Fibroblast of the aortic adventitia (primary cell): ENCODE data around the gene TPGS1. TPM values are rescaled to one million over a fixed set of nuclear protein-coding genes. Genes with fewer than 3 reads are reported as not detected.
A peak's percentile ranks its signal among the peaks of the same experiment; 100 is the strongest.

ENCODE experiments used
- DNase-seq: peaks from one replicate; pipeline ENCODE4 v3.0.0-alpha.2; 2010; ENCODE audit warnings: low read depth
- H3K4me3 ChIP-seq: 2 replicates; pipeline ENCODE4 v1.5.1; 2011; ENCODE audit warnings: low read depth, mild to moderate bottlenecking, control low read depth, low read length, moderate library complexity
- CTCF ChIP-seq: IDR thresholded peaks from 2 replicates; pipeline ENCODE4 v1.5.1; 2011; ENCODE audit warnings: mild to moderate bottlenecking, low read length, control low read depth, inconsistent platforms; ENCODE audit not compliant: insufficient read depth
- total RNA-seq: library from RNA; depleted of rRNA; stranded (reverse); fragments of >200 nt; gene quantifications from 2 replicates; pipeline ENCODE4 v1.2.3, GENCODE V29; 2012; ENCODE audit warnings: low replicate concordance

The TPGS1 gene
- total RNA-seq, 1 donor = 25.2 TPM

DNA sequence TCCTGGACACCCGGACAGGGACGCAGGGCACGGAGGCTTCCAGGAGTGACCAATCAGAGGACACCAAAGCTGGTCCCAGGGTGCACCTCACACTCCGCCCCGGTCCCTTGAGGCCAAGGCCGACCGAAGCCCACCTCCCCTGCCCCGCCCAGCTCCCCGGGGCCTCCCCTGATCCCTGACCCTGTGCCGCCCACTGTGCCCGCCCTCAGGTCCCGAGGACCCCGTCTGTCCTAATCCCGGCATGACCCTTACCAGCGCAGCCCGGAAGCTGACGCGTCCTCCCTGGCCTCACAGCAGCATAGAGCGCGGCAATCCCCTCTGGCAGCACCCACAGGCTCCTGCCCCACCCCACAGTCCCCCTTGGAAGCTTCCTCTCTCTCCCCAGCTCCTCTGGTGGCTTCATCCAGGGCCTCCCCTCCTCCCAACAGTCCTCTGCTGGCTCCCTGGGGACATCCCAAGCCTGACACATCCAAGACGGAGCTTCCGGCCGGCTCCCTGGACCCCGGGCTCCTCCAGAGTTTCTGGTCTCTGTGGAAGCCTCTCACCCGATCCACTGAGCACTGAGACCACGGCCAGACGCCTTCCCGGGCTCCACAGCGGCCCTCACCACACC, 16.9 kb downstream of the TPGS1 start:
- TF ChIP-seq CTCF = no peak
- H3K4me3 ChIP-seq = no peak overlapping the region
- no peak for DNase-seq

DNA sequence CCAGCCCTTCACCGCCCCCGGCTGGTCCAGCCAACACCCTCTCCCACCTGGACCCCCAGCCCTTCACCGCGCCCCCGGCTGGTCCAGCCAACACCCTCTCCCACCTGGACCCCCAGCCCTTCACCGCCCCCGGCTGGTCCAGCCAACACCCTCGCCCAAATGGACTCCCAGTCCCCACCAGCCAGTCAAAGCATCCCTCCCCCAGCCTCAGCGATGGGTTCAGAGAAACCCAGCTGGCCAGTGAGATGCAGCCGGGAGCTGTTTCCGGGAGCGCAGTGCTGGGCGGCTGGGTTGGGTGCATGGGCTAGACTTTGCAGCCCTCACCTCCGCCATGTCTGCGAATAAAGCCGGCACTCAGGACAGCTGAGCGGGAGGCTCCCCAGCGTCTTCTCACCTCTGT, 17.7 kb downstream of the TPGS1 start:
- TF ChIP-seq CTCF = no peak
- no peak overlapping the region for H3K4me3 ChIP-seq
- DNase-seq = no peak

DNA sequence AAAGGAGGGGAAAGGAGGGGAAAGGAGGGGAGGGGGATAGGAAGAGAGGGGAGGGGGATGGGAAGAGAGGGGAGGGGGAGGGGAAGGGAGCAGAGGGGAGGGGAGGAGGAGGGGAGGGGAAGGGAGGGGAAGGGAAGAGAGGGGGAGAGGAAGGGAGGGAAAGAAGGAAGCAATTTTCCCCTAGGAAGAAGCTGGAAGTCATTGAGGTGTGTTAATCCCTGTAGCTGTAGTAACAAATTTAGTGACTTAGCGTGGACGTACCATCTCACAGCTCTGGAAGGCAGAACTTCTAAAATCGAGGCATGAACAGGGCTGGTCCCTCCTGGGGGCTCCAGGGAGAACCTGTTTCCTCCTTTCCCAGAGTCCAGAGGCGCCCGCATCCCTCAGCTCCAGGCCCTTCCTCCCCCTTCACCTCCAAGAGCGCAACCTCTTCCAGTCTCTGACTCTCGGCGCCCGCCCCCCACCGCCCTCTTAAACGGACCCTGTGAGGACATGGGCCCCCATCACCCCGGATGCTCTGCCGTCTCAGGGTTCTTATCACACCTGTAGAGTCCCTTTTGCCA, 18.6 kb downstream of the TPGS1 start:
- no peak for TF ChIP-seq CTCF
- H3K4me3 ChIP-seq = no peak overlapping the region
- DNase-seq = no peak

GRCh38 chr19:530134-531008, 23.1 kb downstream of the TPGS1 start:
- H3K4me3 ChIP-seq = peak overlapping the region; percentile 77
- no peak for DNase-seq
- TF ChIP-seq CTCF = no peak

DNA sequence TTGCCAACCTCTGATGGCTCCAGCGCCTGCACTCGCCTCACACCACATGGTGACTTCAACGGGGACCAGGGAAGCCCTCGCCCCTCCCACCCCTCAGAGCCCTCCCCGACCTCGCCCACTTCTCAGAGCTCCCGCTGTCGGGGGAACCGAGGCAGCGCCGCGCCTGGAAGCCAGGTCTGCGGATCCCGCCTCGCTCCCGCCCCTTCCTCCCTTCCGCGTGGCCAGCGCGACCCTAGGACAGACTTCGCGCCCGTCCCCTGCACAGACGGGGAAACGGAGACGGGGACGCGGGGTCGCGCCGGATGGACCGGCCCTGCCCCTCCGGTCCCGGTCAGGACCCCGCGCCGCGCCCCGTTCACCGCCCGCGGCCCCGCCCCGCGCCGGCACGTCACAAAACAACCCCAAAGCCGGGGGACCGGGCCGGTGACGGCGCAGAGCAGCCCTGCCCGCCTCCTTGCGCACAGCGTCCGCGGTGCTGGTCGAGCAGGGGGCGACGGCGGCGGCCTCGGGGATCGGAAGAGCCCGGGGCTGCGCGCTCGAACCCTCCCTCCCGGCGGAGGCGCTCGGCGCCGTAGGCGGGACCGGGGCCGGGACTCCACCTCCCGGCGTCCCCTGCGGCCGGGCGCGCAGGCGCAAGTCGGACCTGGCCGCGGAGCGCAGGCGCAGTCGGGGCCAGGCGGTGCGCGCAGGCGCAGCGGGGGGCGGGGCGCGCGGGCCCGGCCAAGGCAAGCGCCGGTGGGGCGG, 23.9 kb downstream of the TPGS1 start:
- DNase-seq = peak; percentile 74
- TF ChIP-seq CTCF = no peak
- H3K4me3 ChIP-seq = peak overlapping the region; percentile 84

DNA sequence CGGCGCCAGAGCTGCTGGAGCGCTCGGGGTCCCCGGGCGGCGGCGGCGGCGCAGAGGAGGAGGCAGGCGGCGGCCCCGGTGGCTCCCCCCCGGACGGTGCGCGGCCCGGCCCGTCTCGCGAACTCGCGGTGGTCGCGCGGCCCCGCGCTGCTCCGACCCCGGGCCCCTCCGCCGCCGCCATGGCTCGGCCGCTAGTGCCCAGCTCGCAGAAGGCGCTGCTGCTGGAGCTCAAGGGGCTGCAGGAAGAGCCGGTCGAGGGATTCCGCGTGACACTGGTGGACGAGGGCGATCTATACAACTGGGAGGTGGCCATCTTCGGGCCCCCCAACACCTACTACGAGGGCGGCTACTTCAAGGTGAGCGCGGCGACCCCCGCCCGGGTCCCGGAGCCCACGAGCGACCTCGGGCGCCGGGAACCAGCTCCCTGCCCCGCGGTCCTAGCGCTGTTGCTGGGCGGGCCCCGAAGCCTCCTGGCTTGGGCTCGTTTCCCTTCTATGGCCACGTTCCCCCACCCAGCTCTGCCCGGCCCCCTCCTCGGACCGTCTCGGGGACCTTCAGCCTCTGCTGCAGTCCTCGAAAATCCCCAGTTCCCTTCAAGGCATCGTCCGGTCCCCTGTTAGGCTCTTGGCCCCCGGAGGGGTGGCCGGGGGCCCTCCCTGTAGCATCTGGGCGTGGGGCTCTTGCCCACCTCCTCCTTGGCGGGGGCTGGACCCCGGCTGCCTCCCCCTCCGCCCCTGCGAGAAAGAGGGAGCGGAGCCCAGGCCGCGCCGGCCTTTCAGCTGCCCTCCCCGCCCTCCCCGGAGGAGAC, 24.7 kb downstream of the TPGS1 start, which contains the start of gene CDC34:
Gene CDC34 (plus strand): TSS at position 8 of the 808 bp plus-strand sequence. CDS start 172 bp downstream, at position 180.
- TF ChIP-seq CTCF = no peak
- peak within 1 kb of the TSS; percentile 84 for H3K4me3 ChIP-seq
- no peak for DNase-seq
